HCEC 1CT (cell line): ENCODE measurements around the gene DNAH6.
"Not testable (repeated sequence)": the region's sequence is repeated elsewhere in the genome, so short reads cannot be mapped to it uniquely, and the experiment has no call there.

Source experiments
- DNase-seq: peaks from one replicate; pipeline ENCODE4 v3.0.0-alpha.2; 2017

DNAH6 gene

GRCh38 chr2:84516234-84516986 lies at the start of gene DNAH6:
TSS of gene DNAH6 (plus strand) at chr2:84516498. CDS start at chr2:84517827, 1,329 bp downstream.
- DNase-seq = peak; percentile 93

- DNase-seq = no peak
These were observed 48.9 kb upstream of the DNAH6 start for GRCh38 chr2:84467389-84467788.

GRCh38 chr2:84472423-84472822 lies 43.9 kb upstream of the DNAH6 start:
- peak; percentile 19 for DNase-seq

- no peak for DNase-seq
These were observed 43.3 kb upstream of the DNAH6 start for GRCh38 chr2:84472856-84473565.

- no peak for DNase-seq
These were observed 42.1 kb upstream of the DNAH6 start for GRCh38 chr2:84474176-84474575.

GRCh38 chr2:84477886-84478285 lies 38.4 kb upstream of the DNAH6 start:
- DNase-seq = no peak

- DNase-seq = no peak
These were observed 37.4 kb upstream of the DNAH6 start for GRCh38 chr2:84478867-84479266.

GRCh38 chr2:84481702-84482101 lies 34.6 kb upstream of the DNAH6 start:
- DNase-seq = peak; percentile 54

GRCh38 chr2:84482603-84483002 lies 33.7 kb upstream of the DNAH6 start:
- DNase-seq = no peak

- DNase-seq = no peak
These were observed 33.0 kb upstream of the DNAH6 start for GRCh38 chr2:84483320-84483719.

GRCh38 chr2:84486441-84487115 lies 29.7 kb upstream of the DNAH6 start:
- no peak for DNase-seq

- DNase-seq = no peak
These were observed 28.9 kb upstream of the DNAH6 start for GRCh38 chr2:84487298-84487996.

GRCh38 chr2:84491256-84491655 lies 25.0 kb upstream of the DNAH6 start:
- no peak for DNase-seq

- no peak for DNase-seq
These were observed 24.6 kb upstream of the DNAH6 start for GRCh38 chr2:84491741-84492140.

- peak; percentile 28 for DNase-seq
These were observed 23.7 kb upstream of the DNAH6 start for GRCh38 chr2:84492571-84492970.

- DNase-seq = peak; percentile 95
These were observed 22.8 kb upstream of the DNAH6 start for GRCh38 chr2:84493514-84493913.

GRCh38 chr2:84494070-84494469 lies 22.2 kb upstream of the DNAH6 start:
- DNase-seq = peak; percentile 67

- peak; percentile 67 for DNase-seq
These were observed 20.7 kb upstream of the DNAH6 start for GRCh38 chr2:84495539-84496146.

- no peak for DNase-seq
These were observed 19.9 kb upstream of the DNAH6 start for GRCh38 chr2:84496386-84496785.

GRCh38 chr2:84497285-84497684 lies 19.0 kb upstream of the DNAH6 start:
- DNase-seq = no peak

GRCh38 chr2:84498150-84498799 lies 18.0 kb upstream of the DNAH6 start:
- DNase-seq = no peak

- DNase-seq = not testable (repeated sequence)
These were observed 5.3 kb upstream of the DNAH6 start for GRCh38 chr2:84511024-84511423.
